ENCODE results near the gene IFNL1. TPM values are rescaled to one million over a fixed set of nuclear protein-coding genes. Genes with fewer than 3 reads are reported as not detected.

Gene IFNL1
- total RNA-seq, 2 experiments from 2014 or later: not detected

- intact Hi-C loops (cut with DNase I, micrococcal nuclease): no loop called here
- ATAC-seq (ENCODE audit: poor library complexity): no peak
- H3K27me3 ChIP-seq (ENCODE audit: control insufficient read depth in 1 of 2, insufficient read depth in 2 of 2, low read length in 2 of 2): no peaks in the 10 kb centered on the region
- POLR2A ChIA-PET: no interaction called here
- H3K4me1 ChIP-seq (ENCODE audit: insufficient read depth, low read length): peaks cover 12% of the 10 kb centered on the region
- no peak for DNase-seq
- no peaks in the 10 kb centered on the region for H3K36me3 ChIP-seq (ENCODE audit: insufficient read depth, low read length)
- CTCF ChIA-PET: no interaction called here
- Mint-ChIP-seq H3K27ac (no peak overlapping the region), H3K36me3 (ENCODE audit: low read depth) (peaks cover 8% of the 10 kb centered on the region), H3K9me3 (no peaks in the 10 kb centered on the region), H3K27me3 (no peaks in the 10 kb centered on the region), H3K4me1 (ENCODE audit: low read depth) (peaks cover 2% of the 10 kb centered on the region), H3K4me3 (no peak overlapping the region)
- H3K4me3 ChIP-seq (ENCODE audit: low read length): no peak overlapping the region
- H3K27ac ChIP-seq (ENCODE audit: low read depth in 1 of 2, low read length in 2 of 2): no peak overlapping the region
- TF ChIP-seq CTCF (IDR thresholded peaks at IDR 0.05): no peak
- H3K9me3 ChIP-seq (ENCODE audit: control insufficient read depth in 1 of 2, insufficient read depth in 1 of 2, low read length in 2 of 2): no peaks in the 10 kb centered on the region
Observed at GRCh38 chr19:39303373-39304184, 7.4 kb downstream of the IFNL1 start.

DNA sequence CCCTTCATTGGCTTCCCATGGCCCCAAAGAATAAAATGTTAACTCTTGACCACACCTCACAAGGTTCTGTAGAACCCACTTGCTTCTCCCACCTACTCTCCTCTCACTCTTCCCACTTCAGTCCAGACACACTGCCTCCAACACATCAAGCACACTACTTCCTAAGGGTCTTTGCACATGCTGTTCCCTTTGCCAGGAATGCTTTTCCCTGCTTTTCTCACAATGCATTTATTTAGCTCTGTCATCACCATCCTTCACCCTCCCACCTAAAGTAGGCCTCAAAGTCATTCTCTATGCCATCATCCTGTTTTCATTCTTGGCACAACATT lies 7.9 kb downstream of the IFNL1 start:
- DNase-seq: no peak
- no peak overlapping the region for H3K27ac Mint-ChIP-seq
- POLR2A ChIA-PET: no interaction called here
- H3K4me3 Mint-ChIP-seq: no peak overlapping the region
- no peaks in the 10 kb centered on the region for H3K9me3 ChIP-seq (ENCODE audit: control insufficient read depth in 1 of 2, insufficient read depth in 1 of 2, low read length in 2 of 2)
- no peaks in the 10 kb centered on the region for H3K9me3 Mint-ChIP-seq
- peaks cover 14% of the 10 kb centered on the region for H3K36me3 Mint-ChIP-seq (ENCODE audit: low read depth)
- no peak overlapping the region for H3K4me3 ChIP-seq (ENCODE audit: low read length)
- no peak for ATAC-seq (ENCODE audit: poor library complexity)
- no peaks in the 10 kb centered on the region for H3K36me3 ChIP-seq (ENCODE audit: insufficient read depth, low read length)
- no peaks in the 10 kb centered on the region for H3K27me3 Mint-ChIP-seq
- no peak for TF ChIP-seq CTCF (IDR thresholded peaks at IDR 0.05)
- CTCF ChIA-PET: no interaction called here
- H3K4me1 ChIP-seq (ENCODE audit: insufficient read depth, low read length): peaks cover 7% of the 10 kb centered on the region
- no peak overlapping the region for H3K27ac ChIP-seq (ENCODE audit: low read depth in 1 of 2, low read length in 2 of 2)
- intact Hi-C loops (cut with DNase I, micrococcal nuclease): no loop called here
- no peaks in the 10 kb centered on the region for H3K27me3 ChIP-seq (ENCODE audit: control insufficient read depth in 1 of 2, insufficient read depth in 2 of 2, low read length in 2 of 2)
- no peaks in the 10 kb centered on the region for H3K4me1 Mint-ChIP-seq (ENCODE audit: low read depth)

DNA sequence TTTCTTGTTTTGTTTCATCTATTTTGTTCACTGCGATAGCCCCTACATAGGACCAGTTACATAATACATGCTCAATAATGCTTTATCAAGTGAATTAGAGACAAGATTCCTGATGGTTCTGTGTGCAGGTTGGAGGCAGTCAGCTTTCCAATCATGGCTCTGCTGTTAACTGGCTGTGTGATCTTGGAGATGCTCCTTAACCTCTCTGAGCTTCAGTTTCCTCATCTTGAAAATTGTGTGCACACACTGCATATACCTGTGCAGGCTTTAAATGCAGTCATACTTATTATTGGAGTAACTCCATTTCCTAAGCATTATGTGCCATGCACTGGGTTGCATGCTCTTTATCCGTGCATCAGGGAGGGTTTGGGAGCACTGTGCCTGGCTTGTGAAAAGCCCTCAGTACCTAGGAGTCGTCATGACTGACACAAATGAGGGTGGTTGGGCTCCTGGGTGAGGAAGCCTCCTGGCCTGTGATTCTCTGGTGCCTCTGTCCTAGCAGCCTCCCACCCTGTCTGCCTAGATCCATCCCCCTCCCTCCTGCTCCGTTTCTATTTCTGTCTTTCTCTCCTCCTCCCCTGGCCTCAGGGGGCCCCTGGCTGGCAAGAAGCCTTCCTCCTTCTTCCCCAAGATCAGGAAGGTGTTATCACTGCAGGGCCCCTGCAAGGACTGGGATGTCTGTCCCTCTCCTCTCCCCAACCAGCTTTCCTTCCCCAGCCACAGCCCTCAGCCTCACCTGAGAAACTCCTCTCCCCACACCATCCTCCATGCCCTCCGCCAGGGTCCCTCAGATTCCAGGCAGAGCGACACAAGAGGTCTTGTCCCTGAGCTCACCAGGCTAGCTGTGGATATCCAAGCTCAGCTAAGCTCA lies 8.7 kb downstream of the IFNL1 start:
- Histone ChIP-seq H3K4me3 (ENCODE audit: low read length) (no peak overlapping the region), H3K4me1 (ENCODE audit: insufficient read depth, low read length) (peaks cover under 1% of the 10 kb centered on the region), H3K27me3 (ENCODE audit: control insufficient read depth in 1 of 2, insufficient read depth in 2 of 2, low read length in 2 of 2) (no peaks in the 10 kb centered on the region), H3K36me3 (ENCODE audit: insufficient read depth, low read length) (no peaks in the 10 kb centered on the region), H3K27ac (ENCODE audit: low read depth in 1 of 2, low read length in 2 of 2) (no peak overlapping the region), H3K9me3 (ENCODE audit: control insufficient read depth in 1 of 2, insufficient read depth in 1 of 2, low read length in 2 of 2) (no peaks in the 10 kb centered on the region)
- ATAC-seq (ENCODE audit: poor library complexity) (no peak), DNase-seq (no peak)
- Mint-ChIP-seq H3K36me3 (ENCODE audit: low read depth) (peaks cover 20% of the 10 kb centered on the region), H3K27ac (no peak overlapping the region), H3K9me3 (no peaks in the 10 kb centered on the region), H3K4me1 (ENCODE audit: low read depth) (no peaks in the 10 kb centered on the region), H3K27me3 (no peaks in the 10 kb centered on the region), H3K4me3 (no peak overlapping the region)
- no peak for TF ChIP-seq CTCF (IDR thresholded peaks at IDR 0.05)
- intact Hi-C loops (cut with DNase I, micrococcal nuclease): no loop called here
- POLR2A ChIA-PET: no interaction called here
- CTCF ChIA-PET: no interaction called here

Measured in CD4-positive, alpha-beta T cell (primary cell).